Neural progenitor cell (in vitro differentiated cells): Measurements from ENCODE around the gene KCNT1.

ENCODE experiments used
- EZH2 ChIP-seq: fragments of 200-600 bp; sonication (generic); IDR thresholded peaks from 2 replicates; pipeline ENCODE4 v1.6.1; 2017; ENCODE audit warnings: antibody characterized with exemption, mild to moderate bottlenecking, moderate library complexity
- TF ChIP-seq, protein P1 (sequence below): fragments of 200-600 bp; sonication (generic); IDR thresholded peaks from 2 replicates; pipeline ENCODE4 v1.5.1; 2017; ENCODE audit warnings: antibody characterized with exemption, mild to moderate bottlenecking

DNA sequence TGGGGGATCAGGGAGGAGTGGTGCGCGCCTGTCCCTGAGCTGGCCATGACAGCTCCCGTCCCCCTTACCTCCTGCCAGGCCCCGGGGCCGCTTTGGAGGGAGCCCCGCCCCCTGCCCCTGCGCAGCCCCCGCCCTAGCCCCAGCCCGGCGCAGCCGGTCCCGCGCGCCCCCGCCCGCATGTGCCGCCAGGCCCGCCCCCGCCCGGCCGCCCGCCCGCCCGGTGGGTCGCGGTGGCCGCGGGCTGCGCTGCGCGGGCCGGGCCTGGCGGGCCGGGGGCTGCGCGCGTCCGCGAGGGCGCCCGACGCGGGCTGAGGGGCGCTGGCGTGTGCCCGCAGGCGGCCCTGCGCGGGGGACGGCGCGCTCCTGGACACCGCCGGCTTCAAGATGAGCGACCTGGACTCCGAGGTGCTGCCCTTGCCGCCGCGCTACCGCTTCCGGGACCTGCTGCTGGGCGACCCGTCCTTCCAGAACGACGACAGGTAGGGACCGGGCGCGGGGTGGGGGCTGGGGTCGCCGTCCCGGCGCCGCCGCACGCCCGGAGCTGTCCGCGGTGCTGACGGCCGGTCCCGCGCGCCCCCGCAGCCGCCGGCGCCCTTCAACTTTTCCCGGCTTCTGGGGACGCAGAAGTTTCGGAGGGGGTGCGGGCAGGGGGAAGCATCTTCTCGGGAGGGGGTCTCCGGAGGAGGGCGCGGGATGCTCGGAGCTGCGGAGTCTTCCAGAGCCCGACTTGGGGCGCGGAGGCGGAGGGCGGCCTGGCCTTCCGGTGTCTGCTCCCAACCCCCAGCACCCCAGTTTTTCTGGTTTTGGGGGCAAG is 12.5 kb downstream of the KCNT1 start:
- TF ChIP-seq, protein P1, sequence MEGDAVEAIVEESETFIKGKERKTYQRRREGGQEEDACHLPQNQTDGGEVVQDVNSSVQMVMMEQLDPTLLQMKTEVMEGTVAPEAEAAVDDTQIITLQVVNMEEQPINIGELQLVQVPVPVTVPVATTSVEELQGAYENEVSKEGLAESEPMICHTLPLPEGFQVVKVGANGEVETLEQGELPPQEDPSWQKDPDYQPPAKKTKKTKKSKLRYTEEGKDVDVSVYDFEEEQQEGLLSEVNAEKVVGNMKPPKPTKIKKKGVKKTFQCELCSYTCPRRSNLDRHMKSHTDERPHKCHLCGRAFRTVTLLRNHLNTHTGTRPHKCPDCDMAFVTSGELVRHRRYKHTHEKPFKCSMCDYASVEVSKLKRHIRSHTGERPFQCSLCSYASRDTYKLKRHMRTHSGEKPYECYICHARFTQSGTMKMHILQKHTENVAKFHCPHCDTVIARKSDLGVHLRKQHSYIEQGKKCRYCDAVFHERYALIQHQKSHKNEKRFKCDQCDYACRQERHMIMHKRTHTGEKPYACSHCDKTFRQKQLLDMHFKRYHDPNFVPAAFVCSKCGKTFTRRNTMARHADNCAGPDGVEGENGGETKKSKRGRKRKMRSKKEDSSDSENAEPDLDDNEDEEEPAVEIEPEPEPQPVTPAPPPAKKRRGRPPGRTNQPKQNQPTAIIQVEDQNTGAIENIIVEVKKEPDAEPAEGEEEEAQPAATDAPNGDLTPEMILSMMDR: no peak
- peak; percentile 83 for TF ChIP-seq EZH2
